GM10248 (cell line): ENCODE data around the gene GMPR.

Source experiments
- CTCF ChIA-PET: fragments of 300-600 bp; sonication (Branson Sonifier 250); formaldehyde crosslinking; extraction: SDS; loops from one replicate; lab custom pipeline; 2021; ENCODE audit warnings: antibody characterized with exemption; lab: Yijun Ruan, JAX
- POLR2A ChIA-PET: fragments of 350-650 bp; sonication (Branson Sonifier 250); formaldehyde crosslinking; extraction: SDS; loops from one replicate; lab custom pipeline; 2020; ENCODE audit warnings: antibody characterized with exemption; lab: Yijun Ruan, JAX
- DNase-seq: peaks from one replicate; pipeline ENCODE4 v3.0.0; 2012; ENCODE audit errors: extremely low spot score
- TF ChIP-seq, protein P1 (sequence below): IDR thresholded peaks from 2 replicates; pipeline ENCODE4 v1.5.1; 2012; ENCODE audit warnings: mild to moderate bottlenecking, low read depth; ENCODE audit errors: extremely low read depth, missing control alignments, control extremely low read depth

The GMPR gene

GRCh38 chr6:16334671-16335070, 96.3 kb downstream of the GMPR start:
- TF ChIP-seq, protein P1, sequence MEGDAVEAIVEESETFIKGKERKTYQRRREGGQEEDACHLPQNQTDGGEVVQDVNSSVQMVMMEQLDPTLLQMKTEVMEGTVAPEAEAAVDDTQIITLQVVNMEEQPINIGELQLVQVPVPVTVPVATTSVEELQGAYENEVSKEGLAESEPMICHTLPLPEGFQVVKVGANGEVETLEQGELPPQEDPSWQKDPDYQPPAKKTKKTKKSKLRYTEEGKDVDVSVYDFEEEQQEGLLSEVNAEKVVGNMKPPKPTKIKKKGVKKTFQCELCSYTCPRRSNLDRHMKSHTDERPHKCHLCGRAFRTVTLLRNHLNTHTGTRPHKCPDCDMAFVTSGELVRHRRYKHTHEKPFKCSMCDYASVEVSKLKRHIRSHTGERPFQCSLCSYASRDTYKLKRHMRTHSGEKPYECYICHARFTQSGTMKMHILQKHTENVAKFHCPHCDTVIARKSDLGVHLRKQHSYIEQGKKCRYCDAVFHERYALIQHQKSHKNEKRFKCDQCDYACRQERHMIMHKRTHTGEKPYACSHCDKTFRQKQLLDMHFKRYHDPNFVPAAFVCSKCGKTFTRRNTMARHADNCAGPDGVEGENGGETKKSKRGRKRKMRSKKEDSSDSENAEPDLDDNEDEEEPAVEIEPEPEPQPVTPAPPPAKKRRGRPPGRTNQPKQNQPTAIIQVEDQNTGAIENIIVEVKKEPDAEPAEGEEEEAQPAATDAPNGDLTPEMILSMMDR = no peak
- ChIA-PET CTCF (interaction anchor here (1.1 to 5.8 kb wide), 11 partner anchors 9 to 436 kb away, joined by 3 to 62 read pairs (median 18); partner anchors contain the start of gene ATXN1), POLR2A (no interaction called here)
- no peak for DNase-seq

- CTCF ChIA-PET = interaction anchor here (0.8 to 5.8 kb wide), 6 partner anchors 10 to 428 kb away, joined by 3 to 62 read pairs (median 20); partner anchors contain the start of gene ATXN1
- DNase-seq = no peak
- TF ChIP-seq, protein P1 = no peak
- POLR2A ChIA-PET = no interaction called here
These were observed 96.8 kb downstream of the GMPR start for GRCh38 chr6:16335176-16335575.

DNA sequence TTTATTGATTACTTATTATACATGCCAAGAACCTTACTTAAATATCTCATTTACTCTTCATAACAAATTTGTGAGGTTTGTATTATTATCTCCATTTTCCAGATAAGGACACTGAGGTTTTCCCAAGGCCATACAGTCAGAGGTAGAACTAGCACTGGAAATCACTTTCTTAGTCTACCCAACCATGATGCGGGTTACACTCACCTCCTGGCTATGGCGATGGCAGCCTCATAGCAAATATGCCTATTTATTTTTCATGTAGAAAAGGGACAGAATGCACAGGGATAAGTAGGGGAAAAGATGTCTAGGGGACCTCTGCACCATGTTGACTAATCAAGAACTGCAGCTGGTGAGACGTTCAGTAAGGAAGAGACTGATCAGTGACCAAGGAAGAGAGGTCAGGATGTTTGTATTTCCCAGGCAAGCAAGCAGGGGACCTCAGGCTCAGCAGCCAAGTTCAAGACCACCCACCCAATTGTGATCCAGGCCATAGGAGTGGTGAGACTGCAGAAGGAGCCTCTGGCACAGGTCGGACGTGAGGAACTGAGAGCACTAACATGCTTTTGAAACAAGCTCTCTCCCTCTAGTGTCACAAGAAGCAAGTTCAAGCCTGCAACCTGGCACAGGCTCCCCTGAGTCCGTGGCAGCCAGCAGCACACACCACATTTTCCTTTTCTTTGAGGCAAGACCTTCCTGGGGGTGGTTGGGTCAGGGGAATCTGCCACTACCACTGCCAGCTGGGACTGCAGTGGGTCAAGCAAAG, 97.8 kb downstream of the GMPR start:
- POLR2A ChIA-PET = no interaction called here
- DNase-seq = no peak
- CTCF ChIA-PET = interaction anchor here (0.9 to 1.4 kb wide), 3 partner anchors 11 to 177 kb away, joined by 3 to 4 read pairs (median 4); no protein-coding TSS in a partner anchor
- TF ChIP-seq, protein P1 = no peak

- no peak for DNase-seq
- ChIA-PET CTCF (interaction anchor here (0.9 to 1.4 kb wide), 4 partner anchors 11 to 177 kb away, joined by 3 to 4 read pairs (median 4); no protein-coding TSS in a partner anchor), POLR2A (no interaction called here)
- TF ChIP-seq, protein P1 = no peak
These were observed 98.5 kb downstream of the GMPR start for GRCh38 chr6:16336911-16337294.

GRCh38 chr6:16337295-16337975, 99.0 kb downstream of the GMPR start:
- POLR2A ChIA-PET = no interaction called here
- TF ChIP-seq, protein P1 = no peak
- DNase-seq = no peak
- CTCF ChIA-PET = interaction anchor here (1.1 to 1.4 kb wide), 3 partner anchors 13 to 176 kb away, joined by 3 to 4 read pairs (median 4); no protein-coding TSS in a partner anchor

GRCh38 chr6:16338577-16339264, 100.3 kb downstream of the GMPR start:
- DNase-seq = no peak
- CTCF ChIA-PET = interaction anchor here (0.7 to 1.5 kb wide), 3 partner anchors 9 to 425 kb away, joined by 4 to 5 read pairs (median 4); no protein-coding TSS in a partner anchor
- POLR2A ChIA-PET = interaction anchor here (0.7 kb wide), 1 partner anchor 415 kb away, joined by 3 read pairs; no protein-coding TSS in a partner anchor

More at GRCh38 chr6:16338577-16339264, 100.3 kb downstream of the GMPR start:
- TF ChIP-seq, protein P1 = no peak
